GM21737 (cell line): ENCODE data around the gene SCN2A.

Experiments
- ATAC-seq: cut with Tn5 transposase; IDR thresholded peaks from one replicate; pipeline ENCODE4 v1.9.1; 2021; ENCODE audit warnings: mild to moderate bottlenecking, moderate library complexity; ENCODE audit not compliant: unreplicated experiment

Gene SCN2A

DNA sequence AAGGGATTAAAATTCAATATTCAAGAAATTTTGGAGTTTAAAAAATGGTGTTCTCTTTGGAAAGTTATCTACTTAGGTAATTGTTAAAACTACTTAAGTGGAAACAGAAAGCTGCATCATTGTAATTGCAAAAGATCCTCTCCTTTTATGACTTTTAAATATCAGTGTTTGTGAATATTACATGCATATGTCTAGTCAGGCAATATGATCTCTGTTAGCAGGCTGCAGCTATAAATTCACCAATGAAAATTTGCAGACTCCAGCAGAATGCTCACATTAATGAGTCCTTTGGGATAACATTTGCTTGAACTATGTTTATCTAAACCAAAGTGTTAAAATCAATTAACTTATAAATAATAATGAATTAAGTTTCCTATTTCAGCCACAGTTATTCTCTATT, 171.1 kb downstream of the SCN2A start:
- ATAC-seq: no peak

- no peak for ATAC-seq
Observed at GRCh38 chr2:165414187-165414586, 175.0 kb downstream of the SCN2A start.

DNA sequence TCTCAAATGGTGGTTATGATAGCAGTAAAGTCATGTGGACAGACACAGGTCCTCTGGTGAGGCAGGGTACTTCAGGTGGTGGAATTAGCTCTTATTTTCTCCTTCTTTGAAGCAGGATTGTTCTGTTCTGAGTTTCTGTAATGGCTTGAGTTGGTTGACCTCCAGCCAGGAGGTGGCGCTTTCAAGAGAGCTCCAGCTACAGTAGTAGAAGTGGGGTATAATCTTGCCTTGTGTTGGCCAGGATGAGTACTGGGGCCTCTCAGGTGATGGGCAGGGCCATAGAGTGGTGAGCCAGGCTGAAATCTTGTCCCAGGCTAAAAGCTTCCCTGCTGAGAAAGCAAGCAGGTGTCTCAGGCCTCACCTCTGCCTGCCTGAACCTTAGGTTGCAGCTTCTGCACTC, 177.8 kb downstream of the SCN2A start:
- no peak for ATAC-seq

DNA sequence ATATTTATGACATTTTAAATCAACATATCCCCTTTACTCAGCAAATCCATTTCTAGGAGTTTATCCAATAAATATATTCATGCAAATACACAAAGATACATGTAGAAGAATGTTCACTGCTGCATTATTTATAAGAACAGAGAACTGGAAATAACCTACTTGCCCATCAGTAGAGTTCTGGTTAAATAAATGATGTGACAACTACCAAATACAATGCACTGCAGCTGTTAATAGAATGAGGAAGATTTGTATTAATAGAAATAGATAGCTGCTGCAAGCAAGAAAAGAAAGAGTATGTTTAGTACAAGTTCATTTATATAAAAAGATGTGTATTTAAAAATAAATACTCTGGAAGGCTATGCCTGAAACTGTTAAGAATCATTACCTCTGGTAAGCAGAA, 181.0 kb downstream of the SCN2A start:
- ATAC-seq: no peak

- no peak for ATAC-seq
Observed at GRCh38 chr2:165423081-165423480, 183.9 kb downstream of the SCN2A start.

GRCh38 chr2:165425556-165425955, 186.3 kb downstream of the SCN2A start:
- ATAC-seq: no peak

- no peak for ATAC-seq
Observed at GRCh38 chr2:165427686-165428085, 188.5 kb downstream of the SCN2A start.

DNA sequence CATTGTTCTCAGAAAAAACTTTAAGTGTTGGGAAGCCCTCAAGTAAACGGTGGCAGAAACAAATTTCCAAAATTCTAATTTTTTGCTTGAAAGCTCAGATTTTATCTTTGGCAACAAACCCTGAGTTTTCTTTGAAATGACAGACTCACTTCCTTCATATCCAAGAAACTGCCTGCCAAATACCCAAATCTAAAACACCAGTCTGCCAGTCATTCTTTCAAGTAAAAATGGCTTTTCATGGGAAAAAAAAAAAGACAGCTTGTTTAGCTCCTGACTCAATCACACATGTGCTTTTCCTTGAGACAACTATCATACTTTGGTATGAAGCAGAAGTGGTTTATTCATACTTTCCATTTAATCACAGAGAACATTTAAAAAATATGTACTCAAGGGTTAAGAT, 189.7 kb downstream of the SCN2A start:
- ATAC-seq: no peak

DNA sequence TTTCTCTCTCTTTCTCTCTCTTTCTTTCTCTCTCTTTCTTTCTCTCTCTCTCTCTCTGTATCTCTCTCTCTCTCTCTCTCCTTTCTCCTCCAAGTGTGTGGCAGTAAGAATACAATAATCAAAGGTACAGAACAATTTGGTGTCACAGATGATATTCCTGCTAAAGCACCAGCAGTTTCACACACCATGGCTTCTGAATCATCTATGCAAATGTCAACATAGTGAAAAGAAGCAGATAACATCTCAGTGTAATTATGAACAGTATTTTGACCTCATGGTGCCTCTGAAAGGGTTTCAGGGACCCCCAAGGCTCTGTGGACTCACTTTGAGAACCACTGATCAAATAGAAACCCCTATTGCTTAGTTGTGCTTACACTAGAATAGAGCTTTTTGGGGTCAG, 191.8 kb downstream of the SCN2A start:
- no peak for ATAC-seq

GRCh38 chr2:165432234-165432966, 193.2 kb downstream of the SCN2A start:
- no peak for ATAC-seq

GRCh38 chr2:165434865-165435496, 195.8 kb downstream of the SCN2A start:
- ATAC-seq: no peak

GRCh38 chr2:165435611-165436010, 196.4 kb downstream of the SCN2A start:
- no peak for ATAC-seq

GRCh38 chr2:165436559-165436958, 197.3 kb downstream of the SCN2A start:
- no peak for ATAC-seq

DNA sequence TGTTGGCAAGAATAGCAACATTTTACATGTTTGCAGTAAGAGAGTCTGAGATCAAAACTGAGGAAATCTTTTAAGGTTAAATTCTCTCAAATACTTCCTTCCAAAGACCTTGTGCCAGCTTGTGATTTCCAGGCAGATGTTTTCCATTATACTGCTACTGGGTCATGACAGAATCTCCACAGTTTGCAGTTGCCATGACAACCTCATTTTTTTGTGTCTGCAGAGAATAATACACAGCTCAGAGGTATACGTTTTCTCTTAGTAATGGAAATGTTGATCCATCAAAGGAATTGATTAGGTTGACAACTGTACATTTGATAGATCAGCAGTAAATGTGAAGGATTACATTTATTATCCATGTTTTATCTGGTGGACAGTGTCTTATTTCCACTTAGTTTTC, 201.2 kb downstream of the SCN2A start:
- no peak for ATAC-seq
